GM19397 (cell line): ENCODE results near the gene CD1E.
"Not testable (repeated sequence)": the region's sequence is repeated elsewhere in the genome, so short reads cannot be mapped to it uniquely, and the experiment has no call there.

Experiments used
- ATAC-seq: cut with Tn5 transposase; IDR thresholded peaks from one replicate; pipeline ENCODE4 v1.9.1; 2021; ENCODE audit warnings: mild to moderate bottlenecking, moderate library complexity; ENCODE audit not compliant: unreplicated experiment

Gene CD1E

GRCh38 chr1:158353303-158354075 is at the start of gene CD1E:
TSS of gene CD1E (plus strand) at chr1:158353894. CDS start at chr1:158353989, 95 bp downstream.
- ATAC-seq: no peak

DNA sequence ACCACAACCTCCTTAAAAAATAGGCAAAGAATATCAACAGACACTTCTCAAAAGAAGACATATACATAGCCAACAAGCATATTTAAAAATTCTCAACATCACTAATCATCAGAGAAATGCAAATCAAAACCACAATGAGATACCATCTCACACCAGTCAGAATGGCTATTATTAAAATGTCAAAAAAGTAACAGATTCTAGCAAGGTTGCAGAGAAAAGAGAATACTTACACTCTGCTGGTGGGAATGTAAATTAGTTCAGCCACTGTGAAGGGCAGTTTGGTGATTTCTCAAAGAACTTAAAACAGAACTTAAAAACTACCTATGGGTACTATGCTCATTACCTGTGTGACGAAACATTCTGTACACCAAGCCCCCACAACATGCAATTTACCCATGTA is 43.1 kb upstream of the CD1E start:
- ATAC-seq: no peak

DNA sequence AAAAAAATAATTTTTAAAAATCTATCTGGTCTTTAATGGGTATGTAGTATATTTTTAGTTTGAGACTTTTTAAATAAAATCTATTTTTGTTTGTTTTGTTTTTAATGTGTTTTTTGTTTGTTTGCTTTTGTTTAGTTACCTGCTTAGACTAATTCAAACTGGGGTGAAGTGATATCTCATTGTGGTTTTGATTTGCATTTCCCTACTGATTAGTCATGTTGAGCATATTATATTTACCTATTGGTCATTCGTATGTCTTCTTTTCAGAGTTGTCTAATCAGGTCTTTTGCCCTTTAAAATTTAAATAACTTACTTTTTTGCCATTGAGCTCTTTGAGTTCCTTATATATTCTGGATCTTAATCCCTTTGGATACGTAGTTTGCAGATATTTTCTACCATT is 42.6 kb upstream of the CD1E start:
- no peak for ATAC-seq

GRCh38 chr1:158323866-158324265 is 29.8 kb upstream of the CD1E start:
- ATAC-seq: no peak

GRCh38 chr1:158324395-158324794 is 29.3 kb upstream of the CD1E start:
- ATAC-seq: no peak

DNA sequence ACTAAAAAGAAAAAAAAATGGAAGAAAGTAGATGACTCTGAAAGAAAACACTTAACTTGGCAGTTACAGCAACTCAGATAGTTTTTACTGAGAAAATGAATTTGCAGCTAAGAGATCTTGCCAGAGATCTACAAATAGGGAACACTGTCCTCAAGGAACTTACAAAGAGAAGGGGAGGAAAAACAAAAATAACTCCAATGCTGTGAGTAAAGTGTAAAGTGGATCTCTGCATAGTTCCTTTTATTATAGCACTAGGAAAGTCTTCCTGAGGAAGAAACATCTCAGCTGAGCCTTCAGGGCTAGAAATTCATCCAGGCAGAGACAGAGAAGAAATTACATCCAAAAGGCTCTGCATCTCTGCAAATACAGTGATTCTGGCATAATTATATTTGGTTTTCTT is 26.2 kb upstream of the CD1E start:
- no peak for ATAC-seq

- ATAC-seq: no peak
These were observed 25.3 kb upstream of the CD1E start for GRCh38 chr1:158328426-158328825.

DNA sequence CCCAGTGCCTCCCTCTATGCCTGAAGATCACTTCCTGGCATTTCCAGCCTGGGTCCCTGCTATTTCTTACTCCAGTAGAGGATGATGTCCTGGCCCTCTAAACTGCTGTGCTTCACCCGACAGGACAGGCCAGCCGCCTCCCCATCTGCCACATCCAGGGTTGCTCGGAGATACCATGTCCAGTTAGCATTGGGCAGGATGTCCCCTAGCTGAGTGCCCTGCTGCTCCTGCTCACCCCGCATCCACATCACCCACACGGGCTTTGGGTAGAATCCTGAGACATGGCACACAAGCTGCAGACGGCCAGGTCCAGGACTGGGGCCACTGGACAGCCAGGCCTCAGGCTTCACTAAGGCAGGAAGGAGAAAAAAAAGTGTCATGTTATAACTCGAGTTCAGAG is 24.4 kb upstream of the CD1E start:
- ATAC-seq: no peak

DNA sequence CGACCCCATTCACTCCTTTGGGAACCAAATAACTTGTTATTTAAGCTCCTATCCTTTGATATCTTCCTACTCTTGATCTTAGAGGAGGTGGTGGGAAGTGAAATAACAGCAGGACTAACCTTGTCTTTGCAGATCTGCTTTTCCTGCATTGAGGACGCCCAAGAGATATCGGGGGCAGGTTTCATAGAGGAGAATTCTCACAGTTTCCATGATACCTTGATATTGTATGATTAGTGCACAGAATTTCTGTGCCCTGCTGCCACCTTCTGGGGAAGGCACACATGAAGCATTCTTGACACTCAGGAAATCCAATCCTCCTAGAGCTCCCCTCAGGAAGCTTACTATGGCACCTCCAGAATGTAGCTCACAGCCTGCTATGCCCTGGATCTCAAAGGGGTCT is 24.0 kb upstream of the CD1E start:
- ATAC-seq: no peak

- ATAC-seq: no peak
These were observed 23.1 kb upstream of the CD1E start for GRCh38 chr1:158330391-158331105.

DNA sequence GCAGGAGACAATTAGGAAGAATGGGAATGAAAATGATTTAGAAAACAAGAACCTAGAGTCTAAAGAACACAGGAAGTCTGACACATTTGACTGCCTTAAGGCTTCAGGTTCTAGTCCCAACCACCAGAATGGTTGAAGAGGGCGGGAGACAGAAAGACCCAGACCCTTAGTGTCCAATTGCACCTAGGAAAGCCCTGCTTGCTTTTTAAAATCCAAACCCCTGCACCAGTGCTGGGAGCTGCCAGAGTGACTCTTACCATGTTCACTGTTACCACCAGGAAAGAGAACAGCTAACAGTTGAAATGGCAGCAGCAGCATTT is 22.6 kb upstream of the CD1E start:
- no peak for ATAC-seq

GRCh38 chr1:158331481-158332150 is 22.1 kb upstream of the CD1E start, which contains the start of gene CD1B:
TSS of gene CD1B (minus strand) at chr1:158331531. CDS start at chr1:158331423, 108 bp downstream.
- no peak for ATAC-seq

DNA sequence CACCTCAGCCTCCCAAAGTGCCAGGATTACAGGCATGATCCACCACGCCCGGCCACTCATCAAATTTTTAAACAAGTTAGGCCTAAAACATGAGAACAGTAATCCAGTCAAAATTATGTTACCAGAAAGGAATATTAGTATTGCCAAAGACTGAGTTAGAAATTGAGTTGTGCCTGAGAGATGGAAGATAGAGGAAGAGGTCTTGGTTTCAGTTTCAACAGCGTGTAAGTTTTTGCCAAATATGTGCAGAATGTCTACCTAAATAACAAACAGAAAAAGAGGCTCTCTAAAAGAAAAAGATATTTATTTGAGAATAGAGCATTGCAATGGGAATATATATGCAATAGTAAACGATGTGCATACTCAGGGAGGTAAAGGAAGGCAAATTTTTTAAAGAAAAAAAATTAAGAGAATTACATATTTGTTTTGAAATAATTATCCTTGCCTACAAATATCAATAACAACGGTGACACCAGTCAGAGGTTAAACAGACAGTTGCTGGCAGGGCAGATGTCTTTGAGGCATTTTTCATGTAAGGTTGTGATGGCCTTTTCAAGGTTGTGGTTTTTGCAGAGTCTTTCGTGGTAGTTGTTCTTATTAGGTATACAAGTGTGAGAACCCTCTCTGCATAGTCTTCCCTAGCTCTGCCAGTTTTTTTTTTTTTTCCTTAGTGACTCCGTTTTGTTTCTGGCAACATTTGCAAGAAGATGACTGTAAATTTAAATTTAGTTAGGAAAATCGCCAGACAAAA is 20.1 kb upstream of the CD1E start:
- no peak for ATAC-seq

- no peak for ATAC-seq
These were observed 19.0 kb upstream of the CD1E start for GRCh38 chr1:158334526-158335212.

- no peak for ATAC-seq
These were observed 18.5 kb upstream of the CD1E start for GRCh38 chr1:158335213-158335532.

DNA sequence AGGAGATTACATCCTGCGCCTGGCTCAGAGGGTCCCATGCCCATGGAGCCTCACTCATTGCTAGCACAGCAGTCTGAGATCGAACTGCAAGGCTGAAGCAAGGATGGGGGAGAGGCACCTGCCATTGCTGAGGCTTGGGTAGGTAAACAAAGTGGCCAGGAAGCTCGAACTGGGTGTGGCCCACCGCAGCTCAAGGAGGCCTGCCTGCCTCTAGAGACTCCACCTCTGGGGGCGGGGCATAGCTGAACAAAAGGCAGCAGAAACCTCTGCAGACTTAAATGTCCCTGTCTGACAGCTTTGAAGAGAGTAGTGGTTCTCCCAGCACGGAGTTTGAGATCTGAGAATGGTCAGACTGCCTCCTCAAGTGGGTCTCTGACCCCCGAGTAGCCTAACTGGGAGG is 17.3 kb upstream of the CD1E start:
- not testable (repeated sequence) for ATAC-seq

DNA sequence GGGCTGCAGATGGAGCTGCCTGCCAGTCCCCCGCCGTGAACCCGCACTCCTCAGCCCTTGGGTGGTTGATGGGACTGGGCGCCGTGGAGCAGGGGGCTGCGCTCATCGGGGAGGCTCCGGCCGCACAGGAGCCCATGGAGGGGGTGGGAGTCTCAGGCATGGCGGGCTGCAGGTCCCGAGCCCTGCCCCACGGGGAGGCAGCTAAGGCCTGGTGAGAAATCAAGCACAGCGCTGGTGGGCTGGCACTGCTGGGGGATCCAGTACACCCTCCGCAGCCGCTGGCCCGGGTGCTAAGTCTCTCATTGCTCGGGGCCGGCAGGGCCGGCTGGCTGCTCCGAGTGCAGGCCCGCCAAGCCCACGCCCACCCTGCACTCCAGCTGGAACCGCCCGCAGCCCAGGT is 4.7 kb upstream of the CD1E start:
- ATAC-seq: not testable (repeated sequence)

GRCh38 chr1:158354255-158354654 is 561 bp downstream of the CD1E start:
- ATAC-seq: no peak

DNA sequence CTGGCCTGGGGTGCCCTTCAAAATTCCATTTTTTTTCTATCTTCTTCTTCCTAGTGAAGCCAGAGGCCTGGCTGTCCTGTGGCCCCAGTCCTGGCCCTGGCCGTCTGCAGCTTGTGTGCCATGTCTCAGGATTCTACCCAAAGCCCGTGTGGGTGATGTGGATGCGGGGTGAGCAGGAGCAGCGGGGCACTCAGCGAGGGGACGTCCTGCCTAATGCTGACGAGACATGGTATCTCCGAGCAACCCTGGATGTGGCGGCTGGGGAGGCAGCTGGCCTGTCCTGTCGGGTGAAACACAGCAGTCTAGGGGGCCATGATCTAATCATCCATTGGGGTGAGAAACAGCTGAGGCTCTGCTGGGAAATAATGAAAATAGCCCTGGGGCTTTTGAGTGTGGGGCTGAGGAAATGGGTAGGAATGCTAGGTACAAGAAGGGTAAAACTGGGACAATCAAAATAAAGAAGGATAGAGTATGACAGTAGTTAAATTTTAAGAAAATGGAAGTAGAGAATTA is 2.1 kb downstream of the CD1E start:
- no peak for ATAC-seq

DNA sequence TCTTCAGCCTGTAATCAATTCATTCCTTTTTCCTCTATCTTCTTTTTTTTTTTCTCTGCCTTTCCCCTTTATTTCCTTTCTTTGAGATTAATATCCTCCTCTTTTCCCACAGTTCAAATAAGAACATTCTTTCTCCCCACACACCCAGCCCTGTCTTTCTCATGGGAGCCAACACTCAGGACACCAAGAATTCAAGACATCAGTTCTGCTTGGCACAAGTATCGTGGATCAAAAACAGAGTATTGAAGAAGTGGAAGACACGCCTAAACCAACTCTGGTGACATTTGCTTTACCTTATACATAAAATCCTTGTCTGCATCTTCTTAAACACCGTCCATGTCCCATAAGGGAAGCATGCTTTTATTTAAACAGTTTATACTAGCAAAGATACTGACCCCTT is 2.9 kb downstream of the CD1E start:
- ATAC-seq: no peak

DNA sequence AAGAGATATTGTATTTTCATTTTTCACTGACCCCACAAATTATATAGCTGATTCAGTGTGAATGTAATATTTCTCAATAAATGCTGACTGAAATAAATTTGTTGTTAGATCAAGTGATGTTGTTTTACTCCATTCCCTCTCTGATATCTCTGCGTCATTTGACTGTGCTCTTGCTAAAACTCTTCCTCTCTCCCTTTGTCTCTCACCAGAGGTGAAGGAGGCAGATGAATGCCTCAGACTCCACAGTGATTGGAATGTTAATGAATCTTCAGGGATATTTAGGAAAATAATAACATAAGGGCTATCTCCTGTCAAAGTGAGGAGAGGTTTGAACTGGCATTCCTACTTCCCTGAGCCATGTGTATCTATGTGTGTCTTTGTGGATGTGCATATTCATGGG is 3.7 kb downstream of the CD1E start:
- no peak for ATAC-seq
